Measurements from ENCODE around the gene CAPZB. TPM values are rescaled to one million over a fixed set of nuclear protein-coding genes. Genes with fewer than 3 reads are reported as not detected.

The CAPZB gene
- total RNA-seq, 4 donors from 2014 or later, result 84.2 to 119 (median 102) TPM

DNA sequence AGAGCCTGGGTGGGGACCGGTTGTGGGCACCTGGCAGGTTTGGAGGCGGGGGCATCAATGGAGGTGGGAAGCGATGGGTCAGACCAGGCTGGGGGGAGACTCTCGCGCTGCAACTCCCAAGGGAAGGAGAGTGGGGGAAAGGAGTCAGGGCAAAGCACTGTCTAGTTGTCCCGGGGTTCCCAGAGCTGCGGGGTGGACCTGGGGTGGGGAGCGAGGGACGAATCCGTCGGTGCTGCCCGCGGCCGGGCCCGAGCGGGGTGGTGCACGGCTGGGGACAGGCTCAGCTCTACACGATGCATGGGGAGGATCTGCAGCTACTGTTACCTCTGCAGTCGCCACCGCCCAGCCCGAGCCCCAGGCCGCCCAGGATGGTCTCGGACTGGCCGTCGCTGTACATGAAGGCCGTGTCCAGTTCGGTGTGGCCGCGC is 173.8 kb downstream of the CAPZB start:
- TF ChIP-seq, protein P1, sequence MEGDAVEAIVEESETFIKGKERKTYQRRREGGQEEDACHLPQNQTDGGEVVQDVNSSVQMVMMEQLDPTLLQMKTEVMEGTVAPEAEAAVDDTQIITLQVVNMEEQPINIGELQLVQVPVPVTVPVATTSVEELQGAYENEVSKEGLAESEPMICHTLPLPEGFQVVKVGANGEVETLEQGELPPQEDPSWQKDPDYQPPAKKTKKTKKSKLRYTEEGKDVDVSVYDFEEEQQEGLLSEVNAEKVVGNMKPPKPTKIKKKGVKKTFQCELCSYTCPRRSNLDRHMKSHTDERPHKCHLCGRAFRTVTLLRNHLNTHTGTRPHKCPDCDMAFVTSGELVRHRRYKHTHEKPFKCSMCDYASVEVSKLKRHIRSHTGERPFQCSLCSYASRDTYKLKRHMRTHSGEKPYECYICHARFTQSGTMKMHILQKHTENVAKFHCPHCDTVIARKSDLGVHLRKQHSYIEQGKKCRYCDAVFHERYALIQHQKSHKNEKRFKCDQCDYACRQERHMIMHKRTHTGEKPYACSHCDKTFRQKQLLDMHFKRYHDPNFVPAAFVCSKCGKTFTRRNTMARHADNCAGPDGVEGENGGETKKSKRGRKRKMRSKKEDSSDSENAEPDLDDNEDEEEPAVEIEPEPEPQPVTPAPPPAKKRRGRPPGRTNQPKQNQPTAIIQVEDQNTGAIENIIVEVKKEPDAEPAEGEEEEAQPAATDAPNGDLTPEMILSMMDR (IDR thresholded peaks at IDR 0.05; ENCODE audit: low read depth), result no peak

DNA sequence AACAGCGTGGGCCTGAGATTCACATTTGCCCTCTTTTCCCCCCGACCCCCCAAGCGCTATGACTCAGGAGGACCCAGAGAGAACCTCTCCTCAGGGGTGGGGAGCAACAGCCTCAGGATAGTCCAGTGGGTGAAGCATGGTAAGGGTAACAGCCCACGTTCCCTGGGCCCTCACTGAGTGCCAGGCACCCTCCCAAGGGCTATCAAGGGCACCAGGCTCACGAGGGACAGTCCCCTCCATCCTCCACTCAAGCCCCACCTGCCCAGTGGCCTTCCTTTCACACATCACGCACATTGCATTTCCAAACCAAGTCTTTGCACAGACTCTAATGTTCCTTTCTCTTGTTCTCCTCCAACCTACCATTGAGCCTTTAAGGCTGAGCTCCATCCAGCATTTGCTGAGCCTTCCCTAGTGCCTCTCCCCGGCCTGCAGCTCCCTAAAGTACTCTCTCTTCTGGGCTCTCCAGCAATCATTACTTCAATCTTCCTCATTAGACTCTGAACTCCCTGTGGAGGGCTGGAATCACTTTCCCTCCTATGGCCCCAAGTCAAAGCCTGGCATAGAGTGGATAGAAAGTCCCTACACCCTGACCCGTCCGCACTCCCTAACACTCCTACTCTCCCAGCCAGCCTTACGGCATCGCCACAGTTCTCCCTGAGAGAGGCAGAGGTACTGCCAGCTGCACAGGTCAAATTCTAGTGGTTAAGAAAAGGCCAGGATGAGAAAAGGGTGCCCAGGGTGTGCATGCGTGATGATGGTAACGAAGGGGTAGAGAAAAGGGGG is 174.4 kb downstream of the CAPZB start:
- TF ChIP-seq, protein P1 (IDR thresholded peaks at IDR 0.05; ENCODE audit: low read depth), result no peak

DNA sequence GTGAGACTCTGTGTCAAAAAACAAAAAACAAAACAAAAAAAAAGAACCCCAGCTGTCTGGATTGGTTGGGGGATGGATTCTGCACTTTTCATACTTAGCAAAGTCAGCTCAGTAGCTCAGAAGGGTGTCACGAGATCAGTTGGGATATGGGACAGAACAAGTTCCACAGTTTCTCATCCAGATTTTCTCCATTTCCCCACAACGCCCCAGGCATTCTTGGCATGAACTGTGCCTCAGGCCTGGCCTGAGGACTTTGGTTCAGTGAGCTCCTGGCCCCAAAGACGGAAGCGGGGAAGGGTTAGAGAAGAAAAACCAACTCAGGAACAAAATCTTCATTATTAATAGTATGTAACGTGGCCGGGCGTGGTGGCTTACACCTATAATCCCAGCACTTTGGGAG is 175.3 kb downstream of the CAPZB start:
- TF ChIP-seq, protein P1 (IDR thresholded peaks at IDR 0.05; ENCODE audit: low read depth), result no peak

DNA sequence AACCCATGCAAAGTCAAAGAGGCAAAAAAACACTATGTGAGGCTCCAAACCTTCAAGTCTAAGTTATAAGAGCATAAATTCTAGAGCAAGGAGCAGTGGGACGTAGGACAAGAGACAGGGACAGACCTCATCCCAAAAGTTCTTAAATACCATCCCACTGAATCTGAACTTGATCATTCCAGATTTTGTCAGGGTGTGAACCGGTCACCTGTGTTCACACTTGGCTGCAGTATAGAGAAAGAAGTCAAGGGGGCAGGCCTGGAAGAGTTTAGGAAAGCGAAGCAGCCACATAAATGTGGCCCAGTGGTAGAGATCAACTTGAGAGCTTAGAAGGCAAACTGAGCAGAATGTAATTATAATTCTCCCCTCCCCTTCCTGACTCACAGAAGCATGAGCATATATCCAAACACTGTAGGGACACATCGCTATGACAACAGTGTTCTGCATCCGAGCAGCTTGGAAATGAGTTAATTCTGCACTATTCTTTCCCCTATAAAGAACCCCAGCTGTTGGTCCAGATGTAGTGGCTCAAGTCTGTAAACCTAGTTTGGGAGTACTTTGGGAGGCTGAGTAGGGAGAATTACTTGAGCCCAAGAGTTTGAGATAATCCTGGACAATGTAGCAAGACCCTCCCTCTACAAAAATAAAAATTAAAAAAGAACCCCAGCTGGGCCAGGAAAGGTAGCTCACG is 176.1 kb downstream of the CAPZB start:
- TF ChIP-seq, protein P1 (IDR thresholded peaks at IDR 0.05; ENCODE audit: low read depth), result no peak

DNA sequence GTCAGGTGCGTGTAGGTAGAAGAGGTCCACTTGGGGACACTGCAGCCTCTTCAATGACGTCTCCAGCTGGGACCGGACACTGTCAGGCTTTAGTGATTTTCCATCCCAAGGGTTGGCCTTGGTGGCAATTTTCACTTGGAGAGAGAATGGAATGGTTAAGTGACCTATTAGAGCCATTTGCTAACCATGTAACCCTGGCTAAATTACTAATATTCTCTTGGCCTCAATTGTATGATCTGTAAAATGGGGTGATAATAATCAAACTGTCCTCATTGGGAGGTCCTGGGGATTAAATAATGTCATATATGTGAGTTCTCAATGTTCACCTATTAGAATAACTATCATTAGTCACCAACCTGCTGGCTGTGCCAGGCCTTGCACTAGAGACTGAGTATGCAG is 176.8 kb downstream of the CAPZB start:
- TF ChIP-seq, protein P1 (IDR thresholded peaks at IDR 0.05; ENCODE audit: low read depth), result no peak

DNA sequence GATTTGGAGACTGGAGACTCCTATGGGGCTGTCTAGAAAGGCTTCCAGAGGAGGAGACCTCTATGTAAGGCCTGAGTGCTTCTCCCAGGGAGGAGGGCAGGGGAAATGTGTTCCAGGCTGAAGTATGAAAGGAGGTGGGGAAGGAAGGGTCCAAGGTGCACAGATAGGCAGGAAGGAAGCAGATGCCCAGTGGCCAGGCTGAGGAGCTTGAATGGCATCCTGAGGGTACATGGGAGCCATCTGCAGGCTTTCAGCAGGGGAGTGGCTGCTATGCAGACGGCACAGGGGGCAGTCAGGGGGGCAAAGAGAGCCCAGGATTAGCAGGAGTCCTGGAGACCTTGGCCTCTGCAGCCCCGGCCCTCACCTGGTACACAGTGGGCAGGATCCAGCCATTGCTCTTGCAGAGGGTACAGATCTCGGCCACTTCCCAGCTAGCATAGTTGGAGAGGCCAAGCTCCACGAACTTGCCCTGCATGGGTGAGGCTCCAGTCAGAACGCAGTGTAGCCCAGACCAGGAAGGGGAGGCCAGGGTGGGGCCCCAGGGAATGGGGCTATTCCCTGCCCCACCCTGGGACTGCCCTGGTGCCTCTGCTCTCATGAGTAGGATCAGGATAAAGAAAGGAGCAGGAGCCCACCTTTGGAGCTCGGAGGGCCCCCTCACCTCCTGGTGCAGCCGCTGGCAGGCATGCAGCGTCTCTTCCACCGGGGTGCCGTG is 177.4 kb downstream of the CAPZB start:
- TF ChIP-seq, protein P1 (IDR thresholded peaks at IDR 0.05; ENCODE audit: low read depth), result no peak

DNA sequence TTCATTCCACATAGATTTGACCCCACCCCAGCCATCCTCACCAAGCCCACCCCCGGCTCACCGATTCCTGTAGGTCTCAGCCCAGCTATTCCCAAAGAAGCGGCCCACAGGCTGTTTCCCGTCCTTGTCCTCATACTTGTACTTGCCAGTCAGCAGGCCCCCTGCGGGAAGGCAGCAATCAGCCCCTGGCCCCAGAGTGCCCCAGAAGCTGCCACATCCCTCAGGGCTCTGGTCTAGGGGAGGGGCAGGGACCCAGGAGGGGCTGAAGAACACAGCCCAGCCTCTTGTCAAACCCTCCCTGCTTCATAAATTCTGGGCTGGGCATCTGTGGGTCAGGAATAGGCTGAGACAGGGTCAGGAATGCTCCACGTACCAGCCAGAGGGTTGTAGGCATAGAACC is 178.4 kb downstream of the CAPZB start:
- TF ChIP-seq, protein P1 (IDR thresholded peaks at IDR 0.05; ENCODE audit: low read depth), result no peak

All from subcutaneous adipose tissue (tissue), 4 donors.